ENCODE results near the gene ELOVL4. TPM values are rescaled to one million over a fixed set of nuclear protein-coding genes. Genes with fewer than 3 reads are reported as not detected.

ELOVL4 gene
- total and polyA plus RNA-seq, 2 donors from 2014 or later, result 0.38 to 2.1 TPM

GRCh38 chr6:79911992-79912391 lies 35.4 kb downstream of the ELOVL4 start:
- Histone ChIP-seq H3K36me3 (ENCODE audit: control insufficient read depth in 2 of 3, insufficient read depth in 3 of 3, low read length in 3 of 3) (no peaks in the 10 kb centered on the region), H3K9ac (ENCODE audit: low read length in 3 of 3) (no peak overlapping the region), H3K9me3 (ENCODE audit: control insufficient read depth in 2 of 3, insufficient read depth in 1 of 3, low read length in 3 of 3) (no peaks in the 10 kb centered on the region), H3K27ac (ENCODE audit: low read depth in 2 of 2, low read length in 2 of 2) (no peak overlapping the region), H3K27me3 (ENCODE audit: control insufficient read depth, insufficient read depth, low read length) (no peaks in the 10 kb centered on the region), H3K4me1 (ENCODE audit: control insufficient read depth in 2 of 3, insufficient read depth in 2 of 3, low read depth in 1 of 3, low read length in 3 of 3) (no peaks in the 10 kb centered on the region), H3K4me3 (ENCODE audit: low read length in 3 of 3) (no peak overlapping the region)
- TF ChIP-seq CTCF (IDR thresholded peaks at IDR 0.05; ENCODE audit: borderline replicate concordance, extremely low read depth, insufficient read depth), result no peak
- intact Hi-C loops (cut with DNase I), result no loop called here
- DNase-seq (no peak), FAIRE-seq (no peak)

- no peak for FAIRE-seq
- no peak for TF ChIP-seq CTCF (IDR thresholded peaks at IDR 0.05; ENCODE audit: borderline replicate concordance, extremely low read depth, insufficient read depth)
Measured at GRCh38 chr6:79909517-79909916, 37.8 kb downstream of the ELOVL4 start.

GRCh38 chr6:79902046-79902445 lies 45.3 kb downstream of the ELOVL4 start:
- Histone ChIP-seq H3K27ac (ENCODE audit: low read depth in 2 of 2, low read length in 2 of 2) (no peak overlapping the region), H3K36me3 (ENCODE audit: control insufficient read depth in 2 of 3, insufficient read depth in 3 of 3, low read length in 3 of 3) (no peaks in the 10 kb centered on the region), H3K27me3 (ENCODE audit: control insufficient read depth, insufficient read depth, low read length) (no peaks in the 10 kb centered on the region), H3K4me1 (ENCODE audit: control insufficient read depth in 2 of 3, insufficient read depth in 2 of 3, low read depth in 1 of 3, low read length in 3 of 3) (no peaks in the 10 kb centered on the region), H3K9ac (ENCODE audit: low read length in 3 of 3) (no peak overlapping the region), H3K9me3 (ENCODE audit: control insufficient read depth in 2 of 3, insufficient read depth in 1 of 3, low read length in 3 of 3) (no peaks in the 10 kb centered on the region), H3K4me3 (ENCODE audit: low read length in 3 of 3) (no peak overlapping the region)
- DNase-seq, result no peak
- FAIRE-seq, result no peak
- TF ChIP-seq CTCF (IDR thresholded peaks at IDR 0.05; ENCODE audit: borderline replicate concordance, extremely low read depth, insufficient read depth), result no peak
- intact Hi-C loops (cut with DNase I), result no loop called here

More at GRCh38 chr6:79909517-79909916, 37.8 kb downstream of the ELOVL4 start:
- Histone ChIP-seq H3K4me3 (ENCODE audit: low read length in 3 of 3) (no peak overlapping the region), H3K4me1 (ENCODE audit: control insufficient read depth in 2 of 3, insufficient read depth in 2 of 3, low read depth in 1 of 3, low read length in 3 of 3) (no peaks in the 10 kb centered on the region), H3K9me3 (ENCODE audit: control insufficient read depth in 2 of 3, insufficient read depth in 1 of 3, low read length in 3 of 3) (no peaks in the 10 kb centered on the region), H3K36me3 (ENCODE audit: control insufficient read depth in 2 of 3, insufficient read depth in 3 of 3, low read length in 3 of 3) (no peaks in the 10 kb centered on the region), H3K27ac (ENCODE audit: low read depth in 2 of 2, low read length in 2 of 2) (no peak overlapping the region), H3K27me3 (ENCODE audit: control insufficient read depth, insufficient read depth, low read length) (no peaks in the 10 kb centered on the region), H3K9ac (ENCODE audit: low read length in 3 of 3) (no peak overlapping the region)
- no peak for DNase-seq
- intact Hi-C loops (cut with DNase I), result no loop called here

- H3K27me3 ChIP-seq (ENCODE audit: control insufficient read depth, insufficient read depth, low read length), result no peaks in the 10 kb centered on the region
- H3K4me1 ChIP-seq (ENCODE audit: control insufficient read depth in 2 of 3, insufficient read depth in 2 of 3, low read depth in 1 of 3, low read length in 3 of 3), result no peaks in the 10 kb centered on the region
- DNase-seq (no peak), FAIRE-seq (no peak)
- TF ChIP-seq CTCF (IDR thresholded peaks at IDR 0.05; ENCODE audit: borderline replicate concordance, extremely low read depth, insufficient read depth), result no peak
- no peak overlapping the region for H3K9ac ChIP-seq (ENCODE audit: low read length in 3 of 3)
- no peak overlapping the region for H3K27ac ChIP-seq (ENCODE audit: low read depth in 2 of 2, low read length in 2 of 2)
- H3K9me3 ChIP-seq (ENCODE audit: control insufficient read depth in 2 of 3, insufficient read depth in 1 of 3, low read length in 3 of 3), result no peaks in the 10 kb centered on the region
- H3K4me3 ChIP-seq (ENCODE audit: low read length in 3 of 3), result no peak overlapping the region
- H3K36me3 ChIP-seq (ENCODE audit: control insufficient read depth in 2 of 3, insufficient read depth in 3 of 3, low read length in 3 of 3), result no peaks in the 10 kb centered on the region
- intact Hi-C loops (cut with DNase I), result no loop called here
Measured at GRCh38 chr6:79898076-79898475, 49.3 kb downstream of the ELOVL4 start.

All from kidney (tissue), 14 donors.